Osteoblast (primary cell): ENCODE results near the gene TMEM45A. TPM values are rescaled to one million over a fixed set of nuclear protein-coding genes. Genes with fewer than 3 reads are reported as not detected.

ENCODE experiments used
- DNase-seq: peaks from one replicate; pipeline ENCODE4 v3.0.0; 2011; ENCODE audit warnings: low spot score, mixed read lengths; ENCODE audit not compliant: insufficient read length; ENCODE audit errors: missing footprints
- H2AFZ ChIP-seq: 2 replicates; pipeline ENCODE4 v1.6.0; 2011; ENCODE audit warnings: mild to moderate bottlenecking, low read length
- H3K27ac ChIP-seq: 2 replicates; pipeline ENCODE4 v1.5.1; 2011; ENCODE audit warnings: mild to moderate bottlenecking, low read depth, low read length, moderate library complexity
- H3K27me3 ChIP-seq: 2 replicates; pipeline ENCODE4 v1.6.0; 2012; ENCODE audit warnings: mild to moderate bottlenecking, control low read depth, inconsistent platforms, low read length, moderate library complexity; ENCODE audit not compliant: insufficient read depth
- H3K36me3 ChIP-seq: 2 replicates; pipeline ENCODE4 v1.5.1; 2011; ENCODE audit warnings: mild to moderate bottlenecking, low read length, control low read depth, moderate library complexity; ENCODE audit not compliant: insufficient read depth
- H3K4me1 ChIP-seq: 2 replicates; pipeline ENCODE4 v1.5.1; 2011; ENCODE audit warnings: mild to moderate bottlenecking, low read length, control low read depth, moderate library complexity; ENCODE audit not compliant: insufficient read depth
- H3K4me2 ChIP-seq: 2 replicates; pipeline ENCODE4 v1.6.0; 2011; ENCODE audit warnings: mild to moderate bottlenecking, low read length; ENCODE audit not compliant: insufficient read depth
- H3K4me3 ChIP-seq: fragments of 200-600 bp; sonication (generic); 3 replicates; pipeline ENCODE4 v1.5.1; 2012; ENCODE audit warnings: mild to moderate bottlenecking, low read length, inconsistent platforms; ENCODE audit not compliant: insufficient read depth
- H3K79me2 ChIP-seq: 2 replicates; pipeline ENCODE4 v1.6.0; 2012; ENCODE audit warnings: mild to moderate bottlenecking, low read length, control low read depth, inconsistent platforms; ENCODE audit not compliant: insufficient read depth
- H3K9me3 ChIP-seq: 2 replicates; pipeline ENCODE4 v1.5.1; 2011; ENCODE audit warnings: low read depth, low read length, control low read depth
- H4K20me1 ChIP-seq: 2 replicates; pipeline ENCODE4 v1.6.0; 2012; ENCODE audit warnings: mild to moderate bottlenecking, low read length, control low read depth; ENCODE audit not compliant: insufficient read depth
- total RNA-seq: library from RNA; depleted of rRNA; stranded (reverse); fragments of >200 nt; gene quantifications from 2 replicates; pipeline ENCODE4 v1.2.3, GENCODE V29; 2012
- TF ChIP-seq, protein P1 (sequence below): IDR thresholded peaks from 2 replicates; pipeline ENCODE4 v1.5.1; 2011; ENCODE audit warnings: mild to moderate bottlenecking, low read depth, low read length, moderate library complexity; ENCODE audit errors: extremely low read depth

TMEM45A gene
- total RNA-seq, 1 donor: 35.5 TPM

DNA sequence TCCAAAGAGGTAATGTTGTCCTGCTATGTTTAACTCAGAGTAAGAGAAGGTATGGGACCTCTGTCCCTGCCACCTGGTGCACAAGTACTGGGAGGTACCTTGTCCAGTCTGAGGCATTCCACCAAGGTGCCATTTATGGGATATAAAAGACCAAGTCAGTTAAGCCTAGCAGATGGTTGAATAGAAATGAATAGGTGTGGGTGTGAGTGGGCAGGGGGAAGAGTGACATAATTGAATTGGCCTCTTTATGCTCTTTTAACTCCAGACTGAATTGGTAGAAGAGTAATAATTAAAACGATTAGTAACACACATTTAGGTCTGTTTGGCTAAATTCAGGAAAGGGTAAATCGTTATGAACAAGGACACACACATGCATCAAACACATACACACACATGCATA lies 117.5 kb downstream of the TMEM45A start:
- H2AFZ ChIP-seq: no peak overlapping the region
- H3K4me1 ChIP-seq: no peaks in the 10 kb centered on the region
- no peak overlapping the region for H3K4me2 ChIP-seq
- no peak overlapping the region for H3K4me3 ChIP-seq
- peaks cover 42% of the 10 kb centered on the region for H3K27me3 ChIP-seq
- no peak for DNase-seq
- H3K79me2 ChIP-seq: no peaks in the 10 kb centered on the region
- TF ChIP-seq, protein P1, sequence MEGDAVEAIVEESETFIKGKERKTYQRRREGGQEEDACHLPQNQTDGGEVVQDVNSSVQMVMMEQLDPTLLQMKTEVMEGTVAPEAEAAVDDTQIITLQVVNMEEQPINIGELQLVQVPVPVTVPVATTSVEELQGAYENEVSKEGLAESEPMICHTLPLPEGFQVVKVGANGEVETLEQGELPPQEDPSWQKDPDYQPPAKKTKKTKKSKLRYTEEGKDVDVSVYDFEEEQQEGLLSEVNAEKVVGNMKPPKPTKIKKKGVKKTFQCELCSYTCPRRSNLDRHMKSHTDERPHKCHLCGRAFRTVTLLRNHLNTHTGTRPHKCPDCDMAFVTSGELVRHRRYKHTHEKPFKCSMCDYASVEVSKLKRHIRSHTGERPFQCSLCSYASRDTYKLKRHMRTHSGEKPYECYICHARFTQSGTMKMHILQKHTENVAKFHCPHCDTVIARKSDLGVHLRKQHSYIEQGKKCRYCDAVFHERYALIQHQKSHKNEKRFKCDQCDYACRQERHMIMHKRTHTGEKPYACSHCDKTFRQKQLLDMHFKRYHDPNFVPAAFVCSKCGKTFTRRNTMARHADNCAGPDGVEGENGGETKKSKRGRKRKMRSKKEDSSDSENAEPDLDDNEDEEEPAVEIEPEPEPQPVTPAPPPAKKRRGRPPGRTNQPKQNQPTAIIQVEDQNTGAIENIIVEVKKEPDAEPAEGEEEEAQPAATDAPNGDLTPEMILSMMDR: no peak
- no peaks in the 10 kb centered on the region for H3K9me3 ChIP-seq
- H3K27ac ChIP-seq: no peak overlapping the region
- no peaks in the 10 kb centered on the region for H4K20me1 ChIP-seq
- H3K36me3 ChIP-seq: no peaks in the 10 kb centered on the region

DNA sequence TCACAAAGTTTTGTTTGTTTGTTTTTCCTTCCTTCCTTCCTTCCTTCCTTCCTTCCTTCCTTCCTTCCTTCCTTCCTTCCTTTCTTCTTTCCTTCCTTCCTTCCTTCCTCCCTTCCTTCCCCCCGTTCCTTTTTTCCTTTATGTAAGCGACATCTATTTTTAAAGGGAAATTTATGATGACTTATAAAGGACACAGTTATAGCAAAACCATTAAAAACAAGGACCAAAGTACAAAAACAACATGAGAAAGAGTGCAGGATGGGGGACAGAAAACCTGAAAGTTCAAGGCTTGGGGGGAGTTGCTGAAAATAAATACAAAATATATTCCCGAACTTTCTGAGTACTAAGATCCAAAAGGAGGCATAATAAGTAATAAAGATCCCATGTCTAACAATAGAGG lies 118.8 kb downstream of the TMEM45A start:
- Histone ChIP-seq H3K27me3 (peaks cover 49% of the 10 kb centered on the region), H4K20me1 (no peaks in the 10 kb centered on the region), H3K36me3 (no peaks in the 10 kb centered on the region), H3K4me3 (no peak overlapping the region), H3K4me2 (no peak overlapping the region), H3K9me3 (no peaks in the 10 kb centered on the region), H3K27ac (no peak overlapping the region), H2AFZ (no peak overlapping the region), H3K79me2 (no peaks in the 10 kb centered on the region), H3K4me1 (peaks cover 6% of the 10 kb centered on the region)
- TF ChIP-seq, protein P1: no peak
- no peak for DNase-seq

- Histone ChIP-seq H3K9me3 (no peaks in the 10 kb centered on the region), H4K20me1 (no peaks in the 10 kb centered on the region), H3K36me3 (no peaks in the 10 kb centered on the region), H3K79me2 (no peaks in the 10 kb centered on the region), H3K4me2 (no peak overlapping the region), H2AFZ (no peak overlapping the region), H3K4me1 (peaks cover 6% of the 10 kb centered on the region), H3K27me3 (peaks cover 37% of the 10 kb centered on the region), H3K4me3 (no peak overlapping the region), H3K27ac (no peak overlapping the region)
- DNase-seq: no peak
- TF ChIP-seq, protein P1: no peak
Observed at GRCh38 chr3:100613721-100614390, 121.4 kb downstream of the TMEM45A start.

- Histone ChIP-seq H3K9me3 (no peaks in the 10 kb centered on the region), H3K4me3 (no peak overlapping the region), H3K27me3 (peaks cover 26% of the 10 kb centered on the region), H3K4me2 (no peak overlapping the region), H3K27ac (no peak overlapping the region), H3K4me1 (peaks cover 6% of the 10 kb centered on the region), H4K20me1 (no peaks in the 10 kb centered on the region), H2AFZ (no peak overlapping the region), H3K79me2 (no peaks in the 10 kb centered on the region), H3K36me3 (no peaks in the 10 kb centered on the region)
- no peak for DNase-seq
- TF ChIP-seq, protein P1: no peak
Observed at GRCh38 chr3:100614941-100615340, 122.5 kb downstream of the TMEM45A start.
